HAP-1 (cell line): ENCODE data around the gene INAFM2.
A peak's percentile ranks its signal among the peaks of the same experiment; 100 is the strongest.

Experiments
- DNase-seq, 2 experiments: peaks; one replicate each; pipeline ENCODE4 v3.0.0-alpha.2; 2016 to 2020; ENCODE audit warnings: low spot score in 2 of 2
- H3K27me3 ChIP-seq: fragments of 250-450 bp; sonication (Bioruptor Pico); 2 replicates; pipeline ENCODE4 v1.5.1; 2020; ENCODE audit warnings: low read depth, mild to moderate bottlenecking, moderate library complexity
- H3K36me3 ChIP-seq: fragments of 250-450 bp; sonication (Bioruptor Pico); replicated peaks from 2 replicates; pipeline ENCODE4 v1.5.1; 2020; ENCODE audit warnings: mild to moderate bottlenecking
- H3K4me1 ChIP-seq: fragments of 250-450 bp; sonication (Bioruptor Pico); 2 replicates; pipeline ENCODE4 v1.5.1; 2020; ENCODE audit warnings: mild to moderate bottlenecking
- H3K4me3 ChIP-seq: fragments of 250-450 bp; sonication (Bioruptor Pico); 2 replicates; pipeline ENCODE4 v1.5.1; 2020; ENCODE audit warnings: mild to moderate bottlenecking, moderate library complexity
- H3K9me3 ChIP-seq: fragments of 250-450 bp; sonication (Bioruptor Pico); 2 replicates; pipeline ENCODE4 v1.5.1; 2020; ENCODE audit warnings: mild to moderate bottlenecking, moderate library complexity
- in situ Hi-C: fragments of 300-500 bp; cut with MboI; formaldehyde crosslinking; loops from 3 replicates; pipeline ENCODE4 v1.14.3; 2020; ENCODE audit warnings: low sequenced_read_pairs, inconsistent platforms, mixed read lengths

The INAFM2 gene

GRCh38 chr15:40367371-40367685 is 43.8 kb downstream of the INAFM2 start:
- DNase-seq = no peak
- no peaks in the 10 kb centered on the region for H3K9me3 ChIP-seq
- no peak overlapping the region for H3K4me3 ChIP-seq
- in situ Hi-C loops = no loop called here
- peaks cover 7% of the 10 kb centered on the region for H3K4me1 ChIP-seq
- no peaks in the 10 kb centered on the region for H3K27me3 ChIP-seq
- no peaks in the 10 kb centered on the region for H3K36me3 ChIP-seq

- H3K9me3 ChIP-seq = no peaks in the 10 kb centered on the region
- H3K36me3 ChIP-seq = no peaks in the 10 kb centered on the region
- in situ Hi-C loops = no loop called here
- H3K27me3 ChIP-seq = no peaks in the 10 kb centered on the region
- peak; percentile 89 to 90 for DNase-seq
- peak overlapping the region; percentile 10 for H3K4me3 ChIP-seq
- peaks cover 7% of the 10 kb centered on the region for H3K4me1 ChIP-seq
Observed at GRCh38 chr15:40367686-40368611, 44.5 kb downstream of the INAFM2 start.

GRCh38 chr15:40368719-40369473 is 45.4 kb downstream of the INAFM2 start:
- Histone ChIP-seq H3K27me3 (no peaks in the 10 kb centered on the region), H3K9me3 (no peaks in the 10 kb centered on the region), H3K36me3 (no peaks in the 10 kb centered on the region), H3K4me3 (no peak overlapping the region), H3K4me1 (peaks cover 7% of the 10 kb centered on the region)
- DNase-seq = no peak
- in situ Hi-C loops = no loop called here

GRCh38 chr15:40369474-40369869 is 46.0 kb downstream of the INAFM2 start:
- H3K27me3 ChIP-seq = no peaks in the 10 kb centered on the region
- H3K36me3 ChIP-seq = no peaks in the 10 kb centered on the region
- in situ Hi-C loops = no loop called here
- no peaks in the 10 kb centered on the region for H3K9me3 ChIP-seq
- no peak for DNase-seq
- H3K4me3 ChIP-seq = no peak overlapping the region
- peaks cover 7% of the 10 kb centered on the region for H3K4me1 ChIP-seq

- DNase-seq = no peak
- Histone ChIP-seq H3K27me3 (no peaks in the 10 kb centered on the region), H3K4me1 (peaks cover 7% of the 10 kb centered on the region), H3K4me3 (no peak overlapping the region), H3K9me3 (no peaks in the 10 kb centered on the region), H3K36me3 (no peaks in the 10 kb centered on the region)
- in situ Hi-C loops = no loop called here
Observed at GRCh38 chr15:40369971-40370370, 46.5 kb downstream of the INAFM2 start.

GRCh38 chr15:40372981-40373380 is 49.5 kb downstream of the INAFM2 start:
- H3K36me3 ChIP-seq = no peaks in the 10 kb centered on the region
- in situ Hi-C loops = no loop called here

More at GRCh38 chr15:40372981-40373380, 49.5 kb downstream of the INAFM2 start:
- peaks cover 3% of the 10 kb centered on the region for H3K4me1 ChIP-seq
- no peaks in the 10 kb centered on the region for H3K9me3 ChIP-seq
- H3K4me3 ChIP-seq = no peak overlapping the region
- H3K27me3 ChIP-seq = no peaks in the 10 kb centered on the region
- DNase-seq = no peak
